ENCODE measurements around the gene FBXL7. TPM values are rescaled to one million over a fixed set of nuclear protein-coding genes. Genes with fewer than 3 reads are reported as not detected.

The FBXL7 gene
- total RNA-seq, 2 experiments from 2014 or later: not detected

- Mint-ChIP-seq H3K36me3 (ENCODE audit: low read depth) (no peaks in the 10 kb centered on the region), H3K4me3 (no peak overlapping the region), H3K27me3 (no peaks in the 10 kb centered on the region), H3K9me3 (peaks cover 3% of the 10 kb centered on the region), H3K27ac (no peak overlapping the region), H3K4me1 (ENCODE audit: low read depth) (no peaks in the 10 kb centered on the region)
- no peak for DNase-seq
- TF ChIP-seq CTCF (IDR thresholded peaks at IDR 0.05): no peak
- ChIA-PET POLR2A (no interaction called here), CTCF (no interaction called here)
- no peak for ATAC-seq
- intact Hi-C loops (cut with micrococcal nuclease): no loop called here
Measured at GRCh38 chr5:15564523-15564922, 64.5 kb downstream of the FBXL7 start.

- no peaks in the 10 kb centered on the region for H3K36me3 Mint-ChIP-seq (ENCODE audit: low read depth)
- H3K9me3 Mint-ChIP-seq: peaks cover 3% of the 10 kb centered on the region
- TF ChIP-seq CTCF (IDR thresholded peaks at IDR 0.05): no peak
- no peak overlapping the region for H3K4me3 Mint-ChIP-seq
- DNase-seq (no peak), ATAC-seq (no peak)
- ChIA-PET POLR2A (interaction anchor here (0.6 kb wide), 1 partner anchor 371 kb away, joined by 3 read pairs; no protein-coding TSS in a partner anchor), CTCF (no interaction called here)
- intact Hi-C loops (cut with micrococcal nuclease): no loop called here
- H3K27me3 Mint-ChIP-seq: no peaks in the 10 kb centered on the region
- no peak overlapping the region for H3K27ac Mint-ChIP-seq
- no peaks in the 10 kb centered on the region for H3K4me1 Mint-ChIP-seq (ENCODE audit: low read depth)
Measured at GRCh38 chr5:15564957-15565356, 65.0 kb downstream of the FBXL7 start.

GRCh38 chr5:15566306-15566705 is 66.3 kb downstream of the FBXL7 start:
- no peak for DNase-seq
- no peak for TF ChIP-seq CTCF (IDR thresholded peaks at IDR 0.05)
- H3K9me3 Mint-ChIP-seq: peaks cover 3% of the 10 kb centered on the region
- no peaks in the 10 kb centered on the region for H3K27me3 Mint-ChIP-seq
- ATAC-seq: no peak
- H3K4me1 Mint-ChIP-seq (ENCODE audit: low read depth): no peaks in the 10 kb centered on the region
- no peaks in the 10 kb centered on the region for H3K36me3 Mint-ChIP-seq (ENCODE audit: low read depth)
- no peak overlapping the region for H3K27ac Mint-ChIP-seq
- intact Hi-C loops (cut with micrococcal nuclease): no loop called here
- H3K4me3 Mint-ChIP-seq: no peak overlapping the region
- POLR2A ChIA-PET: no interaction called here
- CTCF ChIA-PET: no interaction called here

GRCh38 chr5:15566789-15567188 is 66.8 kb downstream of the FBXL7 start:
- DNase-seq: no peak

GRCh38 chr5:15570491-15570890 is 70.5 kb downstream of the FBXL7 start:
- ChIA-PET POLR2A (no interaction called here), CTCF (no interaction called here)
- no peak for TF ChIP-seq CTCF (IDR thresholded peaks at IDR 0.05)
- no peaks in the 10 kb centered on the region for H3K4me1 Mint-ChIP-seq (ENCODE audit: low read depth)
- intact Hi-C loops (cut with micrococcal nuclease): no loop called here
- no peaks in the 10 kb centered on the region for H3K27me3 Mint-ChIP-seq
- no peak for ATAC-seq
- DNase-seq: no peak
- H3K27ac Mint-ChIP-seq: no peak overlapping the region
- H3K36me3 Mint-ChIP-seq (ENCODE audit: low read depth): no peaks in the 10 kb centered on the region
- no peak overlapping the region for H3K4me3 Mint-ChIP-seq
- peaks cover 2% of the 10 kb centered on the region for H3K9me3 Mint-ChIP-seq

More at GRCh38 chr5:15566789-15567188, 66.8 kb downstream of the FBXL7 start:
- TF ChIP-seq CTCF (IDR thresholded peaks at IDR 0.05): no peak
- Mint-ChIP-seq H3K4me1 (ENCODE audit: low read depth) (no peaks in the 10 kb centered on the region), H3K9me3 (peaks cover 3% of the 10 kb centered on the region), H3K36me3 (ENCODE audit: low read depth) (no peaks in the 10 kb centered on the region), H3K4me3 (no peak overlapping the region), H3K27ac (no peak overlapping the region), H3K27me3 (no peaks in the 10 kb centered on the region)
- no peak for ATAC-seq
- ChIA-PET CTCF (no interaction called here), POLR2A (no interaction called here)
- intact Hi-C loops (cut with micrococcal nuclease): no loop called here
